ENCODE results near the gene IDH3G.

DNA sequence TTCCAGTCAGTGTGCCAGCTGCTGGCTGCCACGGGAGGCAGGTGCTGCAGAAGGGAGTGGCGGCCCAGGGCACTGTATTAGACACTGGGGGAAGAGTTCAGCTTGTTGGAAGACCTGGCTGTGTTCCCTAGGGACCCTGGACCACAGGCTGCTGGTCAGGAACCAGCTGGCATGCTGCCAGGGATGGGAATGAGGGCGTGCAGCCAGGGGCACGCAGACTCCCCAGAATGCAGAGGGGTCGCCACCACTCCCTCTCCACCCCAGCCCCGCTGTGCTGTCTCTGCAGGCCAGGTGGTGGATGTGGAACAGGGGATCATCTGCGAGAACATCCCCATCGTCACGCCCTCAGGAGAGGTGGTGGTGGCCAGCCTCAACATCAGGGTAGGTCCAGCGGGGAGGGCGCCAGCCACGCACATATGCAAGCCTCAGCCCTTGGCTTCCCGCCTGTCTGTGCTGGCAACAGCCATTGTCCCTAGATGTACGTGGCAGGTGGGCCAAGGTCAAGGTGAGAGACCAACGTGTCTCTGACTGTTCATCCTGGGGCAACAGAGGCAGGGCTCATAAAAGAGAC is 57.2 kb downstream of the IDH3G start:
- TF ChIP-seq CTCF (IDR thresholded peaks at IDR 0.05) (no peak), POLR2AphosphoS5 (IDR thresholded peaks at IDR 0.05; ENCODE audit: insufficient read depth in 1 of 2, low read depth in 1 of 2) (no peak)
